ENCODE measurements around the gene PLCXD3.

GRCh38 chr5:41539454-41539853 is 29.1 kb upstream of the PLCXD3 start:
- TF ChIP-seq POLR2AphosphoS5 (IDR thresholded peaks at IDR 0.05; ENCODE audit: low read depth) (no peak), CTCF (IDR thresholded peaks at IDR 0.05; ENCODE audit: insufficient read depth, low read length) (no peak), REST (IDR thresholded peaks at IDR 0.05; ENCODE audit: insufficient replicate concordance, low read depth) (no peak), SPI1 (IDR thresholded peaks at IDR 0.05; ENCODE audit: borderline replicate concordance, low read depth) (no peak), GABPA (IDR thresholded peaks at IDR 0.05; ENCODE audit: low read depth) (no peak)

Data from HL-60 (cell line).